AG09309 (cell line): ENCODE measurements around the gene CLSTN1.

Source experiments
- DNase-seq: peaks from one replicate; pipeline ENCODE4 v3.0.0-alpha.2; 2010; ENCODE audit warnings: low read depth
- H3K4me3 ChIP-seq: 2 replicates; pipeline ENCODE4 v1.5.1; 2011; ENCODE audit warnings: mild to moderate bottlenecking, low read depth, low read length, moderate library complexity; ENCODE audit not compliant: control insufficient read depth
- CTCF ChIP-seq: IDR thresholded peaks from 2 replicates; pipeline ENCODE4 v1.5.1; 2011; ENCODE audit warnings: mild to moderate bottlenecking, low read depth, low read length, inconsistent platforms; ENCODE audit not compliant: insufficient read depth, control insufficient read depth; ENCODE audit errors: missing control alignments

Gene CLSTN1

GRCh38 chr1:9724706-9725476 is 98.9 kb downstream of the CLSTN1 start:
- no peak overlapping the region for H3K4me3 ChIP-seq
- no peak for DNase-seq
- peak; percentile 94 for TF ChIP-seq CTCF

DNA sequence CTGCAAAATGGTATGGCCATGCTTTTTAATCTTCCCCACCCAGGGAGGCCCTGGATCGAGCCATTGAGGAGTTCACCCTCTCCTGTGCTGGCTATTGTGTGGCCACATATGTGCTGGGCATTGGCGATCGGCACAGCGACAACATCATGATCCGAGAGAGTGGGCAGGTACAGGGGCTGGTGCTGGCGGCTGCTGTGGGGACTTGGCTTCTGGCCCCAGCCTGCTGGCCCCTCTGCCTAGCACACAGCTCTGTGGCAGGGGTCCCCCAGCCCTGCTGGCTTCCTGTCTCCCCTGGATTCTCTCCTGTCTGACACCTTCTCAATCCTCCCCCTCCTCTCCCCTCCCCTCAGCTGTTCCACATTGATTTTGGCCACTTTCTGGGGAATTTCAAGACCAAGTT is 99.8 kb downstream of the CLSTN1 start:
- no peak overlapping the region for H3K4me3 ChIP-seq
- no peak for TF ChIP-seq CTCF
- no peak for DNase-seq

DNA sequence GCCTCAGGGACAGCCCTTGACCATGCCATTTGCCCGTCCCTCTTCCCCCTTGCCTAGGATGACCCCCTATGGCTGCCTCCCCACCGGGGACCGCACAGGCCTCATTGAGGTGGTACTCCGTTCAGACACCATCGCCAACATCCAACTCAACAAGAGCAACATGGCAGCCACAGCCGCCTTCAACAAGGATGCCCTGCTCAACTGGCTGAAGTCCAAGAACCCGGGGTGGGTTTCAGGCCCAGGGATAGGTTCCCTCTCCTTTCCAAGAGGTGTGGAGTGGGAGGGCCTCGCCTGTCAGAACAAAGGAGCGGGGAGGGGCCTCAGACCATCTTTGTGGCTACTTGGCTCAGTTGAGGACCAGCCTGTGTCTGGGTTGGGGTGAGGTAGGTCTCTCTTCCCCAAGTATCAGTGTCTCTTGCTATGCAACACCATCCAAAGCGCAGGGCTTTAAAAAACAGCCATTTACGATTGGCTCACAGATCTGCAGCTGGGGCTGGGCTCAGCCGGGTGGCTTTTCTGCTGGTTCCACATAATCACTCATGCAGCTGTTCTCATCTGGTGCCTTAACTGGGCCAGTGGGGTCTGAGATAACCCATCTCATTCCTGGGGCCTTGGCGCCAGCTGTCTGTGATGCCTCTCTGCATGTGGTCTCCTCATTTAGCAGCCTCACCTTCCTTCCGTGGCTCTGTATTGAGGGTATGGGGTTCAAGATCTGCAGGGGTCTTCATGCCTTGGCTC is 100.5 kb downstream of the CLSTN1 start:
- H3K4me3 ChIP-seq: no peak overlapping the region
- no peak for DNase-seq
- no peak for TF ChIP-seq CTCF

- no peak for DNase-seq
- H3K4me3 ChIP-seq: no peak overlapping the region
- no peak for TF ChIP-seq CTCF
These were observed 101.4 kb downstream of the CLSTN1 start for GRCh38 chr1:9722378-9722749.

GRCh38 chr1:9721606-9722377 is 102.0 kb downstream of the CLSTN1 start:
- no peak for DNase-seq

More at GRCh38 chr1:9721606-9722377, 102.0 kb downstream of the CLSTN1 start:
- peak; percentile 56 for TF ChIP-seq CTCF
- H3K4me3 ChIP-seq: no peak overlapping the region
